ENCODE data around the gene MT2A.

MT2A gene

GRCh38 chr16:56607109-56607618, 1.2 kb upstream of the MT2A start:
- H3K36me3 ChIP-seq (ENCODE audit: low read depth), result peaks cover 17% of the 10 kb centered on the region
- peak overlapping the region; percentile 2 for H3K4me3 ChIP-seq (ENCODE audit: severe bottlenecking)
- ATAC-seq (ENCODE audit: low read depth), result peak; percentile 66
- H3K27me3 ChIP-seq (ENCODE audit: insufficient read depth, poor library complexity, severe bottlenecking), result no peaks in the 10 kb centered on the region
- peak; percentile 99 for DNase-seq (ENCODE audit: low spot score)
- TF ChIP-seq CTCF (IDR thresholded peaks at IDR 0.05; ENCODE audit: poor library complexity, severe bottlenecking), result no peak
- no peaks in the 10 kb centered on the region for H3K9me3 ChIP-seq (ENCODE audit: severe bottlenecking)
- peak overlapping the region; percentile 100 for H3K27ac ChIP-seq (ENCODE audit: poor library complexity, severe bottlenecking)
- H3K4me1 ChIP-seq (ENCODE audit: insufficient read depth, poor library complexity, severe bottlenecking), result peaks cover 43% of the 10 kb centered on the region

- H3K27ac ChIP-seq (ENCODE audit: poor library complexity, severe bottlenecking), result peak overlapping the region; percentile 100
These were observed 725 bp upstream of the MT2A start for GRCh38 chr16:56607675-56608042.

GRCh38 chr16:56608876-56609462, 585 bp downstream of the MT2A start:
- ATAC-seq (ENCODE audit: low read depth), result no peak
- no peaks in the 10 kb centered on the region for H3K9me3 ChIP-seq (ENCODE audit: severe bottlenecking)
- H3K27ac ChIP-seq (ENCODE audit: poor library complexity, severe bottlenecking), result peak overlapping the region; percentile 100
- DNase-seq (ENCODE audit: low spot score), result peak; percentile 40
- no peaks in the 10 kb centered on the region for H3K27me3 ChIP-seq (ENCODE audit: insufficient read depth, poor library complexity, severe bottlenecking)
- peaks cover 17% of the 10 kb centered on the region for H3K36me3 ChIP-seq (ENCODE audit: low read depth)
- TF ChIP-seq CTCF (IDR thresholded peaks at IDR 0.05; ENCODE audit: poor library complexity, severe bottlenecking), result no peak
- peaks cover 62% of the 10 kb centered on the region for H3K4me1 ChIP-seq (ENCODE audit: insufficient read depth, poor library complexity, severe bottlenecking)
- peak overlapping the region; percentile 54 for H3K4me3 ChIP-seq (ENCODE audit: severe bottlenecking)

More at GRCh38 chr16:56607675-56608042, 725 bp upstream of the MT2A start:
- DNase-seq (ENCODE audit: low spot score), result no peak
- Histone ChIP-seq H3K4me1 (ENCODE audit: insufficient read depth, poor library complexity, severe bottlenecking) (peaks cover 48% of the 10 kb centered on the region), H3K36me3 (ENCODE audit: low read depth) (peaks cover 17% of the 10 kb centered on the region), H3K27me3 (ENCODE audit: insufficient read depth, poor library complexity, severe bottlenecking) (no peaks in the 10 kb centered on the region), H3K4me3 (ENCODE audit: severe bottlenecking) (peak overlapping the region; percentile 54), H3K9me3 (ENCODE audit: severe bottlenecking) (no peaks in the 10 kb centered on the region)
- ATAC-seq (ENCODE audit: low read depth), result no peak
- TF ChIP-seq CTCF (IDR thresholded peaks at IDR 0.05; ENCODE audit: poor library complexity, severe bottlenecking), result no peak

- Histone ChIP-seq H3K36me3 (ENCODE audit: low read depth) (peaks cover 17% of the 10 kb centered on the region), H3K4me1 (ENCODE audit: insufficient read depth, poor library complexity, severe bottlenecking) (peaks cover 67% of the 10 kb centered on the region), H3K4me3 (ENCODE audit: severe bottlenecking) (peak overlapping the region; percentile 54), H3K27ac (ENCODE audit: poor library complexity, severe bottlenecking) (peak overlapping the region; percentile 100), H3K9me3 (ENCODE audit: severe bottlenecking) (no peaks in the 10 kb centered on the region), H3K27me3 (ENCODE audit: insufficient read depth, poor library complexity, severe bottlenecking) (no peaks in the 10 kb centered on the region)
- DNase-seq (ENCODE audit: low spot score), result no peak
- TF ChIP-seq CTCF (IDR thresholded peaks at IDR 0.05; ENCODE audit: poor library complexity, severe bottlenecking), result no peak
- ATAC-seq (ENCODE audit: low read depth), result no peak
These were observed 1.1 kb downstream of the MT2A start for GRCh38 chr16:56609463-56609921.

- ATAC-seq (ENCODE audit: low read depth) (peak; percentile 35), DNase-seq (ENCODE audit: low spot score) (peak; percentile 89)
- Histone ChIP-seq H3K27me3 (ENCODE audit: insufficient read depth, poor library complexity, severe bottlenecking) (no peaks in the 10 kb centered on the region), H3K4me3 (ENCODE audit: severe bottlenecking) (peak overlapping the region; percentile 54), H3K36me3 (ENCODE audit: low read depth) (peaks cover 17% of the 10 kb centered on the region), H3K9me3 (ENCODE audit: severe bottlenecking) (no peaks in the 10 kb centered on the region), H3K4me1 (ENCODE audit: insufficient read depth, poor library complexity, severe bottlenecking) (peaks cover 73% of the 10 kb centered on the region), H3K27ac (ENCODE audit: poor library complexity, severe bottlenecking) (peak overlapping the region; percentile 100)
- peak; percentile 38 for TF ChIP-seq CTCF (IDR thresholded peaks at IDR 0.05; ENCODE audit: poor library complexity, severe bottlenecking)
These were observed 1.7 kb downstream of the MT2A start for GRCh38 chr16:56610017-56610608.
